ENCODE results near the gene IRAK1BP1. TPM values are rescaled to one million over a fixed set of nuclear protein-coding genes. Genes with fewer than 3 reads are reported as not detected.
"Not testable (repeated sequence)": the region's sequence is repeated elsewhere in the genome, so short reads cannot be mapped to it uniquely, and the experiment has no call there.

Gene IRAK1BP1
- total RNA-seq, 1 experiment from 2014 or later: 4.3 TPM

DNA sequence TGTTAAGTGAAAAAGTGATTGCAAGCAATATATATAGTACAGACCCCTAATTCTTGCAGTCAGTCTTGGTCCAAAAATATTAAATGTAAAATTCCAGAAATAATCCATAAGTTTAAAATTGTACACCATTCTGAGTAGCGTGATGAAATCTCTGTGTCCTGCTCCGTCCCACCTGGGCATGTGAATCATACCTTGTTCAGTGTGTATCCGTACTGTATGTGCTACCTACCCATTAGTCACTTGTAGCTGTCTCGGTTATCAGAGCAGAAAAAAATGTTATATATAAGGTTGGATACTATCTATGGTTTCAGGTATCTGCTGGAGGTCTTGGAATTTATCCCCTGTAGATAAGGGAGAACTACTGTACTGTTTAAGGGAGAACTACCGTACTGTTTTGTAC lies 16.3 kb downstream of the IRAK1BP1 start:
- POLR2A ChIA-PET (ENCODE audit: unreplicated experiment): no interaction called here
- CTCF ChIA-PET: no interaction called here

DNA sequence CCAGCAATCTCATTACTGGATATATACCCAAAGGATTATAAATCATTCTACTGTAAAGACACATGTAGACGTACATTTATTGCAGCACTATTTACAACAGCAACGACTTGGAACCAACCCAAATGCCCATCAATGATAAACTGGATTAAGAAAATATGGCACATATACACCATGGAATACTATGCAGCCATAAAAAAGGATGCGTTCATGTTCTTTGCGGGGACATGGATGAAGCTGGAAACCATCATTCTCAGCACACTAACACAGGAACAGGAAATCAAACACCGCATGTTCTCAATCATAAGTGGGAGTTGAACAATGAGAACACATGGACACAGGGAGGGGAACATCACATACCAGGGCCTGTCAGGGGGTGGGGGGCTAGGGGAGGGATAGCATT lies 22.6 kb downstream of the IRAK1BP1 start:
- CTCF ChIA-PET; intact Hi-C loops (cut with micrococcal nuclease; ENCODE audit: unreplicated experiment); H3K36me3 ChIP-seq (ENCODE audit: low read depth); H3K9me2 ChIP-seq (ENCODE audit: insufficient read depth); H3K27ac ChIP-seq; H3K9me3 ChIP-seq (ENCODE audit: insufficient read depth, low read depth); H3K4me1 ChIP-seq (replicated peaks; ENCODE audit: insufficient read depth); H4K20me1 ChIP-seq (ENCODE audit: insufficient read depth); H3K4me3 ChIP-seq; H3K79me2 ChIP-seq (ENCODE audit: low read depth); H3K4me2 ChIP-seq; POLR2A ChIA-PET (ENCODE audit: unreplicated experiment); H3K27me3 ChIP-seq (ENCODE audit: insufficient read depth, low read depth); DNase-seq; BruUV-seq (replicated peaks); H2AFZ ChIP-seq; H3F3A ChIP-seq (ENCODE audit: insufficient read depth, low read depth): not testable (repeated sequence)

More for the DNA sequence above, 16.3 kb downstream of the IRAK1BP1 start:
- no peaks in the 10 kb centered on the region for H3F3A ChIP-seq (ENCODE audit: insufficient read depth, low read depth)
- no peaks in the 10 kb centered on the region for H3K4me1 ChIP-seq (replicated peaks; ENCODE audit: insufficient read depth)
- no peaks in the 10 kb centered on the region for H4K20me1 ChIP-seq (ENCODE audit: insufficient read depth)
- no peak for DNase-seq
- H3K36me3 ChIP-seq (ENCODE audit: low read depth): no peaks in the 10 kb centered on the region
- no peaks in the 10 kb centered on the region for H3K9me2 ChIP-seq (ENCODE audit: insufficient read depth)
- TF ChIP-seq, protein P1, sequence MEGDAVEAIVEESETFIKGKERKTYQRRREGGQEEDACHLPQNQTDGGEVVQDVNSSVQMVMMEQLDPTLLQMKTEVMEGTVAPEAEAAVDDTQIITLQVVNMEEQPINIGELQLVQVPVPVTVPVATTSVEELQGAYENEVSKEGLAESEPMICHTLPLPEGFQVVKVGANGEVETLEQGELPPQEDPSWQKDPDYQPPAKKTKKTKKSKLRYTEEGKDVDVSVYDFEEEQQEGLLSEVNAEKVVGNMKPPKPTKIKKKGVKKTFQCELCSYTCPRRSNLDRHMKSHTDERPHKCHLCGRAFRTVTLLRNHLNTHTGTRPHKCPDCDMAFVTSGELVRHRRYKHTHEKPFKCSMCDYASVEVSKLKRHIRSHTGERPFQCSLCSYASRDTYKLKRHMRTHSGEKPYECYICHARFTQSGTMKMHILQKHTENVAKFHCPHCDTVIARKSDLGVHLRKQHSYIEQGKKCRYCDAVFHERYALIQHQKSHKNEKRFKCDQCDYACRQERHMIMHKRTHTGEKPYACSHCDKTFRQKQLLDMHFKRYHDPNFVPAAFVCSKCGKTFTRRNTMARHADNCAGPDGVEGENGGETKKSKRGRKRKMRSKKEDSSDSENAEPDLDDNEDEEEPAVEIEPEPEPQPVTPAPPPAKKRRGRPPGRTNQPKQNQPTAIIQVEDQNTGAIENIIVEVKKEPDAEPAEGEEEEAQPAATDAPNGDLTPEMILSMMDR (conservative IDR thresholded peaks at IDR 0.05): no peak
- TF ChIP-seq EZH2 (IDR thresholded peaks at IDR 0.05; ENCODE audit: low read depth): no peak
- no peak overlapping the region for H3K4me2 ChIP-seq
- H3K9me3 ChIP-seq (ENCODE audit: insufficient read depth, low read depth): no peaks in the 10 kb centered on the region
- no peak overlapping the region for H3K27ac ChIP-seq
- no peak overlapping the region for H2AFZ ChIP-seq
- intact Hi-C loops (cut with micrococcal nuclease; ENCODE audit: unreplicated experiment): no loop called here
- no peak overlapping the region for H3K4me3 ChIP-seq
- no peaks in the 10 kb centered on the region for H3K79me2 ChIP-seq (ENCODE audit: low read depth)
- no TSS peak for BruUV-seq (replicated peaks)
- H3K27me3 ChIP-seq (ENCODE audit: insufficient read depth, low read depth): no peaks in the 10 kb centered on the region

DNA sequence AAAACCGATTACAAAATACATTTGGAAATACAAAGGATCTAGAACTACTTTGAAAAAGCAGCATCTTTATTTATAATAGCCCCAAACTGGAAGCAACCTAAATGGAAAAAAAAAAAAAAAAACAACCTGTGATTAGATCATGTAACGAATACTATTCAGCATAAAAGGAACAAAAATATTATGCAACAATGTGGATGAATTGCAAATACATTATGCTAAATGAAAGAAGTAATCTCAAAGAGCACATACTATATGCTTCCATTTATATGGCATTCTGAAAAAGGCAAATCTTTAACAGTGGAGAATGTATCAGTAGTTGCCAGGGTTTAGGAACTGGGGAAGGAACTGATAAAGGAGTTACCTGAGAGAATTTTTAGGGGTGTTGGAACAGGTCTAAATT lies 28.9 kb downstream of the IRAK1BP1 start:
- Histone ChIP-seq H3K27me3 (ENCODE audit: insufficient read depth, low read depth) (no peaks in the 10 kb centered on the region), H3K9me3 (ENCODE audit: insufficient read depth, low read depth) (no peaks in the 10 kb centered on the region), H3K4me1 (replicated peaks; ENCODE audit: insufficient read depth) (no peaks in the 10 kb centered on the region), H4K20me1 (ENCODE audit: insufficient read depth) (no peaks in the 10 kb centered on the region), H3K9me2 (ENCODE audit: insufficient read depth) (no peaks in the 10 kb centered on the region), H3F3A (ENCODE audit: insufficient read depth, low read depth) (no peaks in the 10 kb centered on the region), H3K4me2 (no peak overlapping the region), H3K36me3 (ENCODE audit: low read depth) (no peaks in the 10 kb centered on the region), H3K27ac (no peak overlapping the region), H3K79me2 (ENCODE audit: low read depth) (no peaks in the 10 kb centered on the region), H3K4me3 (no peak overlapping the region), H2AFZ (no peak overlapping the region)
- ChIA-PET CTCF (no interaction called here), POLR2A (ENCODE audit: unreplicated experiment) (no interaction called here)
- DNase-seq: no peak
- intact Hi-C loops (cut with micrococcal nuclease; ENCODE audit: unreplicated experiment): no loop called here
- BruUV-seq (replicated peaks): no TSS peak
- TF ChIP-seq, protein P1 (conservative IDR thresholded peaks at IDR 0.05): no peak
- TF ChIP-seq EZH2 (IDR thresholded peaks at IDR 0.05; ENCODE audit: low read depth): no peak

DNA sequence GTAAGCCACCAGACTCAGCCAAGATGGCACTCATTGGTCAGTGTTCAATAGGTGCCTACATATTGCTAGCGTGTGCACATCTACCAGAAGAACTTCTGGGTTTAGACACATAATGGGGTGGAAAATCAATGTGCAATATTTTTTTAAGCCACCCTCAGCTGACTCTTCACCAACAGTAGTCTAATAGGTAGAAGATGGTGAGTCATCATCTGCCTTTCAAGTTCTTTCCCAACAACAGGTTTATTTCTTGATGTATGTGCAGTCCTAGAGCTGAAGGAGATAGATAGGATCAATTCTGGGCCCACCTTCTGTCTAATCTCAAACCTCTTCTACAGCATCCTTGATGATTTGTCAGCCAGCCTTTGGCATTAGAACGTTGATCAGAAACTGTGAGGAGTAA lies 41.3 kb downstream of the IRAK1BP1 start:
- BruUV-seq (replicated peaks): no TSS peak

More for the DNA sequence above, 41.3 kb downstream of the IRAK1BP1 start:
- Histone ChIP-seq H3K4me2 (no peak overlapping the region), H3K4me1 (replicated peaks; ENCODE audit: insufficient read depth) (no peaks in the 10 kb centered on the region), H3K4me3 (no peak overlapping the region), H4K20me1 (ENCODE audit: insufficient read depth) (no peaks in the 10 kb centered on the region), H3K36me3 (ENCODE audit: low read depth) (no peaks in the 10 kb centered on the region), H3K27ac (no peak overlapping the region), H3K27me3 (ENCODE audit: insufficient read depth, low read depth) (no peaks in the 10 kb centered on the region), H3K9me2 (ENCODE audit: insufficient read depth) (no peaks in the 10 kb centered on the region), H3K79me2 (ENCODE audit: low read depth) (no peaks in the 10 kb centered on the region), H3K9me3 (ENCODE audit: insufficient read depth, low read depth) (no peaks in the 10 kb centered on the region), H2AFZ (no peak overlapping the region), H3F3A (ENCODE audit: insufficient read depth, low read depth) (no peaks in the 10 kb centered on the region)
- ChIA-PET CTCF (no interaction called here), POLR2A (ENCODE audit: unreplicated experiment) (no interaction called here)
- DNase-seq: no peak
- TF ChIP-seq, protein P1 (conservative IDR thresholded peaks at IDR 0.05): no peak
- TF ChIP-seq EZH2 (IDR thresholded peaks at IDR 0.05; ENCODE audit: low read depth): no peak
- intact Hi-C loops (cut with micrococcal nuclease; ENCODE audit: unreplicated experiment): no loop called here

Measured in PC-9 (cell line).